Thyroid gland (tissue), 4 donors: ENCODE measurements around the gene AGBL5.

Experiments used
- CTCF ChIP-seq, 6 experiments: fragments of 200-600 bp in 3 of 6; fragments of 450-650 bp in 3 of 6; sonication (generic) in 3 of 6; IDR thresholded peaks; one replicate each; pipeline ENCODE4 v1.5.1; 2016 to 2019; ENCODE audit warnings: antibody characterized with exemption in 6 of 6, mild to moderate bottlenecking in 2 of 6, inconsistent platforms in 1 of 6, moderate library complexity in 1 of 6
- POLR2A ChIP-seq, 2 donors: fragments of 450-650 bp; IDR thresholded peaks; one replicate each; pipeline ENCODE4 v1.6.1; 2017; ENCODE audit warnings: antibody characterized with exemption in 2 of 2, mild to moderate bottlenecking in 2 of 2, moderate library complexity in 1 of 2

GRCh38 chr2:27025861-27026851 lies 25.3 kb upstream of the AGBL5 start:
- TF ChIP-seq CTCF (IDR thresholded peaks at IDR 0.05) (no peak), POLR2A (IDR thresholded peaks at IDR 0.05) (no peak)
